IMR-90 (cell line): ENCODE measurements around the gene HGFAC. TPM values are rescaled to one million over a fixed set of nuclear protein-coding genes. Genes with fewer than 3 reads are reported as not detected.

Source experiments
- ATAC-seq: fragments of 200-7000 bp; cut with Tn5 transposase; 2 replicates; pipeline ENCODE4 v1.9.1; 2020; ENCODE audit warnings: low read depth, mild to moderate bottlenecking, moderate library complexity
- BruUV-seq: library from RNA; stranded (reverse); fragments of 400-500 nt; replicated peaks from 2 replicates; lab custom pipeline; 2021; lab: Mats Ljungman, UMichigan
- CTCF ChIA-PET: fragments of 300-600 bp; formaldehyde crosslinking; extraction: SDS; loops from one replicate; lab custom pipeline; 2021; ENCODE audit warnings: antibody characterized with exemption; lab: Yijun Ruan, JAX
- POLR2A ChIA-PET: fragments of 300-600 bp; sonication (Branson Sonifier 250); formaldehyde crosslinking; loops from one replicate; lab custom pipeline; 2022; ENCODE audit warnings: antibody characterized with exemption; ENCODE audit not compliant: unreplicated experiment; lab: Charles Lee
- DNase-seq: peaks from one replicate; pipeline ENCODE4 v3.0.0; 2013
- H2AFZ ChIP-seq: replicated peaks from 2 replicates; pipeline ENCODE3; 2013; ENCODE audit warnings: low read length, mild to moderate bottlenecking; ENCODE audit not compliant: poor library complexity
- H2AK5ac ChIP-seq: 2 replicates; pipeline ENCODE4 v1.6.1; 2013; ENCODE audit warnings: low read depth, low read length, inconsistent platforms
- H2AK9ac ChIP-seq: replicated peaks from 2 replicates; pipeline ENCODE3; 2013; ENCODE audit warnings: mild to moderate bottlenecking, low read depth, low read length, moderate library complexity; ENCODE audit not compliant: poor library complexity
- H2BK120ac ChIP-seq: 2 replicates; pipeline ENCODE4 v1.6.1; 2013; ENCODE audit warnings: low read depth, low read length, inconsistent platforms
- H2BK15ac ChIP-seq: 3 replicates; pipeline ENCODE4 v1.6.1; 2013; ENCODE audit warnings: low read depth, low read length, inconsistent platforms
- H2BK20ac ChIP-seq: 2 replicates; pipeline ENCODE4 v1.6.1; 2013; ENCODE audit warnings: low read depth, mild to moderate bottlenecking, inconsistent platforms, low read length, moderate library complexity
- H2BK5ac ChIP-seq: 2 replicates; pipeline ENCODE4 v1.6.1; 2013; ENCODE audit warnings: mild to moderate bottlenecking, low read depth, low read length, inconsistent platforms; ENCODE audit not compliant: poor library complexity, severe bottlenecking
- H3K14ac ChIP-seq: replicated peaks from 2 replicates; pipeline ENCODE4 v1.6.1; 2013; ENCODE audit warnings: low read depth, low read length, inconsistent platforms
- H3K18ac ChIP-seq: 2 replicates; pipeline ENCODE4 v1.6.1; 2013; ENCODE audit warnings: low read depth, low read length, control low read depth
- H3K23ac ChIP-seq: 2 replicates; pipeline ENCODE4 v1.6.1; 2013; ENCODE audit warnings: low read depth, low read length, inconsistent platforms
- H3K27ac ChIP-seq: 2 replicates; pipeline ENCODE4 v1.5.1; 2013; ENCODE audit warnings: mild to moderate bottlenecking, control low read depth, low read length; ENCODE audit not compliant: insufficient read depth
- H3K27me3 ChIP-seq: 2 replicates; pipeline ENCODE4 v1.6.1; 2013; ENCODE audit warnings: low read length; ENCODE audit not compliant: control insufficient read depth, insufficient read depth
- H3K36me3 ChIP-seq: 2 replicates; pipeline ENCODE4 v1.6.1; 2013; ENCODE audit warnings: low read length, mixed read lengths; ENCODE audit not compliant: control insufficient read depth, insufficient read depth
- H3K4ac ChIP-seq: 2 replicates; pipeline ENCODE4 v1.6.1; 2013; ENCODE audit warnings: low read depth, low read length, inconsistent platforms
- H3K4me1 ChIP-seq: 2 replicates; pipeline ENCODE4 v1.6.1; 2013; ENCODE audit warnings: low read length, mixed read lengths; ENCODE audit not compliant: control insufficient read depth, insufficient read depth
- H3K4me2 ChIP-seq: 2 replicates; pipeline ENCODE4 v1.6.1; 2013; ENCODE audit warnings: low read depth, mild to moderate bottlenecking, control low read depth, low read length, moderate library complexity
- H3K4me3 ChIP-seq: 2 replicates; pipeline ENCODE4 v1.5.1; 2013; ENCODE audit warnings: low read depth, mild to moderate bottlenecking, control low read depth, low read length, moderate library complexity; ENCODE audit not compliant: insufficient read depth
- H3K56ac ChIP-seq: 2 replicates; pipeline ENCODE4 v1.6.1; 2013; ENCODE audit warnings: low read length, inconsistent platforms; ENCODE audit not compliant: insufficient read depth; ENCODE audit errors: extremely low read depth
- H3K79me1 ChIP-seq, 2 experiments: 2 replicates each; pipeline ENCODE4 v1.6.1; 2013; ENCODE audit warnings: low read length in 2 of 2, inconsistent platforms in 1 of 2, low read depth in 1 of 2
- H3K9ac ChIP-seq: 2 replicates; pipeline ENCODE4 v1.6.1; 2013; ENCODE audit warnings: low read depth, low read length, control low read depth
- H3K9me1 ChIP-seq: 2 replicates; pipeline ENCODE4 v1.6.1; 2013; ENCODE audit warnings: low read length, inconsistent platforms; ENCODE audit not compliant: insufficient read depth
- H3K9me3 ChIP-seq: 2 replicates; pipeline ENCODE4 v1.6.1; 2013; ENCODE audit warnings: low read length; ENCODE audit not compliant: control insufficient read depth, insufficient read depth
- H4K20me1 ChIP-seq: 2 replicates; pipeline ENCODE4 v1.6.1; 2013; ENCODE audit warnings: low read length, inconsistent platforms; ENCODE audit not compliant: insufficient read depth
- H4K5ac ChIP-seq: 2 replicates; pipeline ENCODE4 v1.6.1; 2013; ENCODE audit warnings: mild to moderate bottlenecking, low read depth, low read length, control low read depth
- H4K8ac ChIP-seq, 2 experiments: 2 replicates each; pipeline ENCODE4 v1.6.1; 2013; ENCODE audit warnings: low read depth in 2 of 2, low read length in 2 of 2, control low read depth in 1 of 2, inconsistent platforms in 1 of 2
- H4K91ac ChIP-seq: 2 replicates; pipeline ENCODE4 v1.6.1; 2013; ENCODE audit warnings: low read depth, low read length, inconsistent platforms; ENCODE audit not compliant: insufficient read depth
- CHD1 ChIP-seq: IDR thresholded peaks from 2 replicates; pipeline ENCODE4 v1.6.1; 2012; ENCODE audit warnings: low read depth, low read length, improper control_type of control experiment
- FOS ChIP-seq: fragments of 150-350 bp; IDR thresholded peaks from 2 replicates; pipeline ENCODE4 v1.6.1; 2016; ENCODE audit warnings: low read depth, low read length
- MAFK ChIP-seq: IDR thresholded peaks from 2 replicates; pipeline ENCODE4 v1.6.1; 2012; ENCODE audit warnings: low read depth, low read length, improper control_type of control experiment
- MAZ ChIP-seq: IDR thresholded peaks from 2 replicates; pipeline ENCODE4 v1.6.1; 2012; ENCODE audit warnings: low read depth, mild to moderate bottlenecking, low read length, improper control_type of control experiment, moderate library complexity, borderline replicate concordance
- NFE2L2 ChIP-seq: fragments of 150-350 bp; IDR thresholded peaks from 2 replicates; pipeline ENCODE4 v1.6.1; 2016; ENCODE audit warnings: low read depth, mild to moderate bottlenecking, low read length
- POLR2A ChIP-seq: IDR thresholded peaks from 2 replicates; pipeline ENCODE4 v1.6.1; 2012; ENCODE audit warnings: mild to moderate bottlenecking, low read depth, low read length
- RAD21 ChIP-seq: IDR thresholded peaks from 2 replicates; pipeline ENCODE4 v1.6.1; 2012; ENCODE audit warnings: low read length, improper control_type of control experiment
- RCOR1 ChIP-seq: IDR thresholded peaks from 2 replicates; pipeline ENCODE4 v1.6.1; 2012; ENCODE audit warnings: mild to moderate bottlenecking, low read length, improper control_type of control experiment; ENCODE audit not compliant: insufficient replicate concordance
- SMC3 ChIP-seq: fragments of 150-350 bp; IDR thresholded peaks from 2 replicates; pipeline ENCODE4 v1.6.1; 2016; ENCODE audit warnings: low read depth, mild to moderate bottlenecking, antibody characterized with exemption, low read length, moderate library complexity
- WGBS, 2 experiments: methylation state at CpG; one replicate each; pipeline versions ENCODE4 v1.1.5 to v1.1.7; 2013; ENCODE audit warnings: missing lambda C conversion rate in 2 of 2; ENCODE audit not compliant: insufficient read length in 1 of 2; ENCODE audit errors: extremely low coverage in 2 of 2; 5-methylcytosine and 5-hydroxymethylcytosine counted together
- dilution Hi-C: fragments of 300-500 bp; cut with HindIII; formaldehyde crosslinking; loops from one replicate; pipeline ENCODE4 v1.14.3; 2018; ENCODE audit warnings: low sequenced_read_pairs; ENCODE audit not compliant: unreplicated experiment
- in situ Hi-C: fragments of 300-500 bp; cut with MboI; formaldehyde crosslinking; loops from 3 replicates; pipeline ENCODE4 v1.14.3; 2019; ENCODE audit warnings: low sequenced_read_pairs, inconsistent platforms, mixed read lengths
- intact Hi-C: fragments of 100-400 bp; cut with micrococcal nuclease; formaldehyde crosslinking; loops from 2 replicates; pipeline ENCODE4 v1.10.0; 2022
- polyA plus RNA-seq, 3 experiments: library from polyadenylated mRNA; depleted of rRNA; stranded (reverse); fragments of >200 nt; gene quantifications; 2 replicates each; pipeline ENCODE4 v1.2.3, GENCODE V29; 2012; ENCODE audit warnings: low replicate concordance in 1 of 3
- total RNA-seq: library from RNA; depleted of rRNA; stranded (reverse); fragments of >200 nt; gene quantifications from 2 replicates; pipeline ENCODE4 v1.2.3, GENCODE V29; 2012
- TF ChIP-seq, protein P1 (sequence below): conservative IDR thresholded peaks from 2 replicates; pipeline ENCODE4 v1.5.1; 2012; ENCODE audit warnings: mild to moderate bottlenecking, low read depth, low read length, improper control_type of control experiment

Gene HGFAC
- total and polyA plus RNA-seq, 2 of the 4 experiments (the other 2 are of a cell fraction), result 0.05 TPM; not detected in 1

GRCh38 chr4:3462790-3463415 lies 21.1 kb downstream of the HGFAC start, which contains the start of gene DOK7:
Gene DOK7 (plus strand): TSS chr4:3463306. CDS start chr4:3463376, 70 bp downstream.
- H3K9ac ChIP-seq, result no peak within 1 kb of the TSS
- 10% methylated on average over 8 of the region's 44 CpGs; no CpG with 5 or more reads in 1 of the 2 experiments for WGBS, 2 experiments

More at GRCh38 chr4:3462790-3463415, 21.1 kb downstream of the HGFAC start, which contains the start of gene DOK7:
- Histone ChIP-seq H2AFZ (peak within 1 kb of the TSS; percentile 44), H3K9me1 (no peaks in the 10 kb centered on the region), H2AK5ac (no peak within 1 kb of the TSS), H3K56ac (no peak within 1 kb of the TSS), H3K79me1 (no peaks in the 10 kb centered on the region), H4K8ac (no peak within 1 kb of the TSS), H3K4ac (no peak within 1 kb of the TSS), H4K20me1 (0 out of 2 replicates have a peak, but pooled peaks cover under 1% of the 10 kb centered on the region), H3K4me2 (no peak within 1 kb of the TSS; the same call in 1 of the 2 replicates), H3K4me3 (peak within 1 kb of the TSS; percentile 39; the same call in 1 of the 2 replicates), H2BK15ac (no peak within 1 kb of the TSS), H3K18ac (no peak within 1 kb of the TSS), H2BK120ac (no peak within 1 kb of the TSS), H3K23ac (no peak within 1 kb of the TSS), H4K91ac (no peak within 1 kb of the TSS), H3K14ac (no peak within 1 kb of the TSS), H3K27me3 (peaks cover 56% of the 10 kb centered on the region), H3K27ac (no peak within 1 kb of the TSS), H3K4me1 (no peaks in the 10 kb centered on the region), H2BK20ac (no peak within 1 kb of the TSS), H2AK9ac (no peak within 1 kb of the TSS), H2BK5ac (no peak within 1 kb of the TSS), H3K9me3 (no peaks in the 10 kb centered on the region), H4K5ac (no peak within 1 kb of the TSS), H3K36me3 (no peaks in the 10 kb centered on the region)
- ChIA-PET POLR2A (no interaction called here), CTCF (no interaction called here)
- no peak for TF ChIP-seq NFE2L2
- TF ChIP-seq RCOR1, result no peak
- TF ChIP-seq MAZ, result no peak
- no peak for TF ChIP-seq CHD1
- TF ChIP-seq POLR2A, result no peak
- TF ChIP-seq SMC3, result no peak
- TF ChIP-seq, protein P1, sequence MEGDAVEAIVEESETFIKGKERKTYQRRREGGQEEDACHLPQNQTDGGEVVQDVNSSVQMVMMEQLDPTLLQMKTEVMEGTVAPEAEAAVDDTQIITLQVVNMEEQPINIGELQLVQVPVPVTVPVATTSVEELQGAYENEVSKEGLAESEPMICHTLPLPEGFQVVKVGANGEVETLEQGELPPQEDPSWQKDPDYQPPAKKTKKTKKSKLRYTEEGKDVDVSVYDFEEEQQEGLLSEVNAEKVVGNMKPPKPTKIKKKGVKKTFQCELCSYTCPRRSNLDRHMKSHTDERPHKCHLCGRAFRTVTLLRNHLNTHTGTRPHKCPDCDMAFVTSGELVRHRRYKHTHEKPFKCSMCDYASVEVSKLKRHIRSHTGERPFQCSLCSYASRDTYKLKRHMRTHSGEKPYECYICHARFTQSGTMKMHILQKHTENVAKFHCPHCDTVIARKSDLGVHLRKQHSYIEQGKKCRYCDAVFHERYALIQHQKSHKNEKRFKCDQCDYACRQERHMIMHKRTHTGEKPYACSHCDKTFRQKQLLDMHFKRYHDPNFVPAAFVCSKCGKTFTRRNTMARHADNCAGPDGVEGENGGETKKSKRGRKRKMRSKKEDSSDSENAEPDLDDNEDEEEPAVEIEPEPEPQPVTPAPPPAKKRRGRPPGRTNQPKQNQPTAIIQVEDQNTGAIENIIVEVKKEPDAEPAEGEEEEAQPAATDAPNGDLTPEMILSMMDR, result no peak
- no peak for TF ChIP-seq RAD21
- no peak for TF ChIP-seq FOS
- no peak for TF ChIP-seq MAFK
- in situ Hi-C loops, result no loop called here
- intact Hi-C loops, result no loop called here
- dilution Hi-C loops, result no loop called here
- DNase-seq (no peak), ATAC-seq (peak; percentile 61)
- BruUV-seq, result no TSS peak
